MCF 10A (cell line): Measurements from ENCODE around the gene CCDC188. TPM values are rescaled to one million over a fixed set of nuclear protein-coding genes. Genes with fewer than 3 reads are reported as not detected.

ENCODE experiments used
- BruUV-seq: library from RNA; stranded (reverse); fragments of 400-500 nt; replicated peaks from 2 replicates; lab custom pipeline; 2021; lab: Mats Ljungman, UMichigan
- CTCF ChIA-PET: fragments of 300-600 bp; sonication (Branson Sonifier 250); formaldehyde crosslinking; extraction: SDS; loops from one replicate; lab custom pipeline; 2021; ENCODE audit warnings: antibody characterized with exemption, inconsistent platforms; lab: Yijun Ruan, JAX
- POLR2A ChIA-PET: fragments of 300-600, 350-650 bp; sonication (Branson Sonifier 250); formaldehyde crosslinking; extraction: SDS; loops from one replicate; lab custom pipeline; 2020; ENCODE audit warnings: antibody characterized with exemption, inconsistent platforms; lab: Yijun Ruan, JAX
- DNase-seq: peaks from one replicate; pipeline ENCODE4 v3.0.0-alpha.2; 2018; ENCODE audit not compliant: unreplicated experiment
- H3K27ac Mint-ChIP-seq: one replicate; pipeline ENCODE4 v1.8.0; 2022; ENCODE audit warnings: mild to moderate bottlenecking, low read depth, mixed read lengths; ENCODE audit not compliant: unreplicated experiment
- H3K27me3 Mint-ChIP-seq: one replicate; pipeline ENCODE4 v1.8.0; 2022; ENCODE audit warnings: mixed read lengths; ENCODE audit not compliant: insufficient read depth, unreplicated experiment
- H3K36me3 Mint-ChIP-seq: one replicate; pipeline ENCODE4 v1.8.0; 2022; ENCODE audit warnings: mild to moderate bottlenecking, moderate library complexity, mixed read lengths; ENCODE audit not compliant: insufficient read depth, unreplicated experiment
- H3K4me1 Mint-ChIP-seq: one replicate; pipeline ENCODE4 v1.8.0; 2022; ENCODE audit warnings: mixed read lengths; ENCODE audit not compliant: insufficient read depth, unreplicated experiment
- H3K4me3 Mint-ChIP-seq: one replicate; pipeline ENCODE4 v1.8.0; 2022; ENCODE audit warnings: mild to moderate bottlenecking, moderate library complexity, mixed read lengths; ENCODE audit not compliant: unreplicated experiment
- H3K9me3 Mint-ChIP-seq: one replicate; pipeline ENCODE4 v1.8.0; 2022; ENCODE audit warnings: mixed read lengths; ENCODE audit not compliant: unreplicated experiment
- intact Hi-C: fragments of 100-400 bp; cut with micrococcal nuclease; formaldehyde crosslinking; loops from 2 replicates; pipeline ENCODE4 v1.14.1; 2022
- total RNA-seq: library from RNA; stranded (reverse); gene quantifications from 2 replicates; pipeline ENCODE4 v1.2.3, GENCODE V29; 2022
- TF ChIP-seq, protein P1 (sequence below): fragments of 200-600 bp; IDR thresholded peaks from one replicate; pipeline ENCODE4 v1.8.0; 2022; ENCODE audit warnings: antibody characterized with exemption, mild to moderate bottlenecking; ENCODE audit not compliant: unreplicated experiment

CCDC188 gene
- total RNA-seq, 1 experiment from 2014 or later: 0.70 TPM

DNA sequence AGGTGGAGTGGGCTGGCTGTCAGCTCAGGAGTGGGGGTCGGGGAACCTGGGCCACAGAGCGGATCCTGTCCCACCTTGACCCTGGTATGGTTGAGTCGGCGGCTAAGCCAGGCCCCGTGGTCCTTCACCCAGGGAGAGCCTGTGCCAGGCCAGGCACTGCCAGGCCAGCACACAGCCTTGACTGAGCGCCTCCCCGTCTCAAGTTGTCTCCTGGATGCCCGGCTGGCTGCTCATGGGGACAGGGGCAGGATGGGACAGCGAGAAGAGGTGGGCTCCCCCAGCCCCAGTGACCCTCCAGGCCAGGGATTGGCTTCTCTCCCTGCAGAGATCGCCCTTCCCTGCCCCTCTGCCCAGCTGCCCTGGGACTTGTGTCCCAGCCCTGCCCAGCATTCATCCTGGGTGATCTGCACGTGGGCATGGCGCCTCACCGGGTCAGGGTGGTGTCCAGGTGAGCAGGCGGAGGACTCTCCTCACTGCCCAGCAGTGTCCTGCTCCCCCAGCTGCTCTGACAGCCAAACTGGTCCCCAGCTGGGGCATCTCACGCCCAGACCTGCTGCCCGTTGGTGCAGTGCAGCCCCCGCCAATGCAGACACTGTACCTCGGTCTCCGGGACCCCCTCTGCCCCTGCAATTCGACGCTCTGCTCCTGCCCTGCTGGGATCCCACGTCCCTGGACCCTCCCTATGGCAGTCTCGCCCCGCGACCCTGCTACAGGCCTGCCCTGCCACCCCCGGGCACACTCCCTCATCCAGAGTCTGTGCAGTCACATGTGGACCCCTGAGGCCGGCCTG, 28.8 kb upstream of the CCDC188 start:
- H3K27ac Mint-ChIP-seq: no peak overlapping the region

DNA sequence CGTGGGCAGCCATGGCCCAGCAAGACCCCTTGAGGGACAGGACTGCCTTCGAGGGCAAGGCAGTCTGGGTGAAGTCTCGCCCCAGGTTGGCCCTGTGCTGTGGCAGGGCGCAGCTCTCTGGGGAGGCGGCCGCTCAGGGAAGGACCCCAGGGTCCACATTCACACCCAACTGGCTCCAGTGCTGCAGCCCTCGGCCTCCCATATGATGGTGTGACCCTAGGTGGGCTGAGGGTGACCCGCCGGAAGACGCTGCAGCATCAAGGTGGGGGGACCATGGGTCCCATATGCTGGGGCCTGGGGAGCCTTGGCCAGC, 28.0 kb upstream of the CCDC188 start:
- CTCF ChIA-PET: no interaction called here
- H3K27me3 Mint-ChIP-seq: peaks cover 22% of the 10 kb centered on the region

More for the DNA sequence above, 28.8 kb upstream of the CCDC188 start:
- no peak for DNase-seq
- TF ChIP-seq, protein P1, sequence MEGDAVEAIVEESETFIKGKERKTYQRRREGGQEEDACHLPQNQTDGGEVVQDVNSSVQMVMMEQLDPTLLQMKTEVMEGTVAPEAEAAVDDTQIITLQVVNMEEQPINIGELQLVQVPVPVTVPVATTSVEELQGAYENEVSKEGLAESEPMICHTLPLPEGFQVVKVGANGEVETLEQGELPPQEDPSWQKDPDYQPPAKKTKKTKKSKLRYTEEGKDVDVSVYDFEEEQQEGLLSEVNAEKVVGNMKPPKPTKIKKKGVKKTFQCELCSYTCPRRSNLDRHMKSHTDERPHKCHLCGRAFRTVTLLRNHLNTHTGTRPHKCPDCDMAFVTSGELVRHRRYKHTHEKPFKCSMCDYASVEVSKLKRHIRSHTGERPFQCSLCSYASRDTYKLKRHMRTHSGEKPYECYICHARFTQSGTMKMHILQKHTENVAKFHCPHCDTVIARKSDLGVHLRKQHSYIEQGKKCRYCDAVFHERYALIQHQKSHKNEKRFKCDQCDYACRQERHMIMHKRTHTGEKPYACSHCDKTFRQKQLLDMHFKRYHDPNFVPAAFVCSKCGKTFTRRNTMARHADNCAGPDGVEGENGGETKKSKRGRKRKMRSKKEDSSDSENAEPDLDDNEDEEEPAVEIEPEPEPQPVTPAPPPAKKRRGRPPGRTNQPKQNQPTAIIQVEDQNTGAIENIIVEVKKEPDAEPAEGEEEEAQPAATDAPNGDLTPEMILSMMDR: no peak
- Mint-ChIP-seq H3K4me3 (no peak overlapping the region), H3K4me1 (no peaks in the 10 kb centered on the region), H3K27me3 (peaks cover 22% of the 10 kb centered on the region), H3K36me3 (no peaks in the 10 kb centered on the region), H3K9me3 (no peaks in the 10 kb centered on the region)
- POLR2A ChIA-PET: no interaction called here
- no TSS peak for BruUV-seq
- intact Hi-C loops: no loop called here
- CTCF ChIA-PET: no interaction called here

DNA sequence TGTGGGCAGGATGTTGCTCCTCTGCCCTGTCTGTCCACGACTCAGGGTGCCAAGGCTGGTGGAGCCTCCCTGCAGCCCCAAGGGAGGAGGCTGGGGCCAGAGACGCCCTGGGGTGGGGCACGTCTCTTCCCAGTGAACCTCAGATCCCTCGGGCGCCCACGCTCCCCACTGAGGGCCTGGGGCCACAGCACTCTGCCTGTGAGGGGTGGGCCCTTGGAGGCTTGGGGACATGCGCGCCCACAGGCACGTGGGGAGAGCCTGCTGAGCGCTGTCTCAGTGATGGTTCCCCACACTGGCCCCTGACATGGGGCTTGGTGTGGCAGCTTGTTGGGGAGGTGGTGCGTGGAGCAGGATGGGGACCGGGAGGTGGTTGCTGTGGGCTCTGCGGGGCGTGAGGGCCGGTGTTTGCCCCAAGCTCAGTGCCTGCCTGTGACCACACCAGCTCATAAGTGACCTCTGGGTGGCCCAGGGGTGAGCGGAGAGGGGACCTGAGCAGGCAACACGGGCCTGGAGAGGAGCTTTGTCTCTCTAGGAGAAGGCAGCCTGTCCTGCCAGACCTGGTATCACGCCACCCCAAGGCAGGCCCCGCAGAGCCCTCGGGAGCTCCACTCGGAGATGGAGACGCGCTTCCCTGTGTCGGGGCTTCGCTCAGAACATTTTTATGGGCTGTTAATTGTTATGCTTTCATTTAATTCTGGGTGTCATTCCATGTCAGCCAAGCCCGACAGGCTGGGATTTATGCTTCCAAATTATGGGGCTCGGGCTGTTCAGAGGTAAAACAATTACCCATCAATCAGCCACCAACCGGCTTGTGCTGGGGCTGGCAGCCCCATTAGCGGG, 27.4 kb upstream of the CCDC188 start:
- CTCF ChIA-PET: interaction anchor here (0.6 to 1.3 kb wide), 2 partner anchors 31 to 238 kb away, joined by 3 to 4 read pairs; no protein-coding TSS in a partner anchor

More for the DNA sequence above, 28.0 kb upstream of the CCDC188 start:
- intact Hi-C loops: no loop called here
- no peak for DNase-seq
- Mint-ChIP-seq H3K9me3 (no peaks in the 10 kb centered on the region), H3K4me1 (no peaks in the 10 kb centered on the region), H3K36me3 (no peaks in the 10 kb centered on the region), H3K27ac (no peak overlapping the region), H3K4me3 (no peak overlapping the region)
- POLR2A ChIA-PET: no interaction called here
- TF ChIP-seq, protein P1: no peak
- BruUV-seq: no TSS peak

More for the DNA sequence above, 27.4 kb upstream of the CCDC188 start:
- H3K9me3 Mint-ChIP-seq: no peaks in the 10 kb centered on the region
- BruUV-seq: no TSS peak
- no peaks in the 10 kb centered on the region for H3K4me1 Mint-ChIP-seq
- TF ChIP-seq, protein P1: no peak
- POLR2A ChIA-PET: no interaction called here
- no peak for DNase-seq
- intact Hi-C loops: no loop called here
- H3K27me3 Mint-ChIP-seq: peaks cover 20% of the 10 kb centered on the region
- H3K27ac Mint-ChIP-seq: no peak overlapping the region
- no peak overlapping the region for H3K4me3 Mint-ChIP-seq
- H3K36me3 Mint-ChIP-seq: no peaks in the 10 kb centered on the region
